GM11168 (cell line): ENCODE results near the gene ABCG5.

ENCODE experiments used
- in situ Hi-C: fragments of 300-500 bp; cut with MboI; formaldehyde crosslinking; loops from one replicate; pipeline ENCODE4 v1.12.0; 2022; ENCODE audit warnings: low sequenced_read_pairs; ENCODE audit not compliant: unreplicated experiment

The ABCG5 gene

DNA sequence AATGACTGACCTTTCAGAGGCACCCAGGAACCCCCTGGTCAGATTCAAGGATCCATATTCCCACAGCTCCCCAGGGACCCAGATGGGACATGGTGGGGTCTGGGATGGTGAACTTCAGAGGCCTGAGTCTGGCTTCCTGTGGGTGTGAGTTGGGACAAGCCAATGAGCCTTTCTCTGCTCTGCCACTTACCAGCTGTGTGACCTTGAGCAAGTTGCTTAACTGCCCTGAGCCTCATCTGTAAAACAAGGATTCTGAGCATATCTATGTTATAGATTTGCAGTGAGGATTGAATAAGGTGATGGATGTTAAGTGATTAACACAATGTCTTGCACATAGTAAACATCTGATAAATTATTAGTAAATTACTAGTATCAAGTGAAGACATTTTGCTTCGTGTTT lies 6.5 kb upstream of the ABCG5 start:
- in situ Hi-C loops: no loop called here

DNA sequence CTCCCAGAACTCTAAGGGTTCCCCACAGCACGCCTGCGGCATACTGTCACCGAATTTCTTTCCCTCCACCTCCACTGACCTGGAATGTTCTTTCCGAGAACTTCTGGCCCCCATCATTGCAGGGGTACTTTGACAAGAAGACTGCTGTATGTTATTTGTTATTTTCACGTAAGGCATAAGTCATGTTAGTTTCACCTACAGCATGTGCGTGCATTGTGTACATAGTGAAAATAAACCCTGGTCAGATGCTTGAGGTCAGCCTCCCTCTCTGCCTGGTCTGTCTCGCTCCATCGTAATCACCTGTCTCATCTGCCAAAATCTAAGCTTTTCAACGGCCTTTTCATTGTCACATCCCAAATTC lies 4.2 kb upstream of the ABCG5 start:
- in situ Hi-C loops: no loop called here

DNA sequence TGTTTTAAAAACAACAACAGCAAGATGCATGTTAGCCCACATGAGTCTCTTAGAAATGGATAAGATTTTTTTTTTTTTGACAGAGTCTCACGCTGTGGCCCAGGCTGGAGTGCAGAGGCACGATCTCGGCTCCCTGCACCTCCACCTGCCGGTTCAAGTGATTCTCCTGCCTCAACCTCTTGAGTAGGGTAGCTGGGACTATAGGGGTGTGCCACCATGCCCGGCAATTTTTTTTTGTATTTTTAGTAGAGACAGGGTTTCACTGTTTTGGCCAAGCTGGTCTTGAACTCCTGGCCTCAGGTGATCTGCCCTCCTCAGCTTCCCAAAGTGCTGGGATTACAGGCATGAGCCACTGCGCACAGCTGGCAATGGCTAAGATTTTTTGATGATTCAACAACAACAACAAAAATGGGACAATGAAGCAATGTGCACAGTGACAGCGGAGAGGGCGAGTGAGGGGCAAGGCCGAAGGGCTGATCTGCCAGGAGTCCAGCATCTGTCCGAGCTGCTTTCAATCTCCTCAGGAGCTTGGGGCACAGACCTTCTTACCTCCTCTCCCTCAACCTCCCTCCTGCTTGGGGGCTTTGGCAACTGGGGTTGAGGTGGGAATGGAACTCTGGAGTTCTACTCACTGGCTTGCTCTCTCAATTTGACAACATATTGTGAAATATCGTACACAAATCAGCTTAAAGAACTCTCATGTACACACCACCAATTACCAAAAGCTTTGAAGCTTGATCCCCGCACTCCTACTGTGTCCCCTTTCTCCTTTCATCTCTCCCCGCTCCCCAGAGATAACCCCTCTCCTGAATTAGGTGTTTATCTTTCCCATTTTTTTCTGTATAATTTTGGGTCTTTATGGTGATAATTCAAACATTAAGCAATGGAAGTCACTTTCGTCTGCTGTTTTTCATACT lies 3.6 kb upstream of the ABCG5 start:
- in situ Hi-C loops: no loop called here

DNA sequence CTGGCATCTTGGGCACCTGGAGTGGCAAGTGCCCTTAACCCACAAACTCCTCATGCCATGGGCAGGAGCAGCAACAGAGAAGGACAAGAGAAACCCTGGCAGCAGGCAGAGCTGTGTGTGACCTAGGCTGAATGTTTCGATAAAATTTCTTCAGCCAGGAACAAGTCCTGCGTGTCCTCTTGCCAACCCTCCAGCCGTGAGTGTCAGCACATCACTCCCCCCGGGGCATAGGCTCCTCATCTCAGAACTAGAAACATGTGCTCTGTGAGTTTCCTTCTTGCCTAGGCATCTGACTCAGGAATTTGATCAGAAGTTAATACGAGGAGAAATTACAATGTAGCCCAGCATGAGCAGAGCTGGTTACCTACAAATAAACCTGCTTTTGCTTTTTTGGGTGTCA lies 2.3 kb upstream of the ABCG5 start:
- in situ Hi-C loops: no loop called here

DNA sequence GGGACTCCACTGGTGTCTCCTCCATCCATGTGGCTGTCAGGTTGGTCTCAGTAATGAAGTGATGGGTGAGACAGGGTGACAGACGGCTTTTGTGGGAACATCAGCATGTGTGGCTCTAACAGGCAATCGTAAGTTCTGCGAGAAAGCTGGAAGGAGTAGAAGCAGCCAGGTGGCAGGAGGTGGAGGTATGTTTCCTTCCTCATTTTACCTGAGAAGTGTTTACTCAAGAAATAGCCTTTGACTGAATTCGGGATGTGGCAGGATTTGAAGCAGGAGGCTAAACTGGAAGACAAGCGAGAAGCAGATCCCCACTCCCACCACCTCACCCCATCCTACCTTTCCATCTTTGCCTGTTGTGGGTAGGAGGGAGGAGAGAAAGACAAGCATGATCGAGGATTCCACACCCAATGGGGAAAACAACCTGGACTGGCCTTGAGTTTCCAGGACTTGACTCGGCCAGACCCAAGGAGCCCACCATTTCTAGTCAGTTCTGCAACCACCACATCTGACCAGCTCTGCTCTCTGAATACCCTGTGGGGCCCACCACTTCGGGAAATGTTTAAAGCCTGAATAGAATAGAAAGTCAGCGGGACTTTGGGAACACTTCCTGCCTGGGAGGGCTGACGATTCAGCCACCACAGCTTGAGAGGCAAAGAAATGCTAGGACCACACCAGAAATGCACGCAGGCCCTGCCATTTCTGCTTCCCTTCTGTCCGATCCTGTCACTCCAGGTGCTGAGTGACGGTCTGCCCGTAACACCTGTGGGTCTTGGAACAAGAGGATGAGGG lies 1.3 kb upstream of the ABCG5 start:
- in situ Hi-C loops: no loop called here

DNA sequence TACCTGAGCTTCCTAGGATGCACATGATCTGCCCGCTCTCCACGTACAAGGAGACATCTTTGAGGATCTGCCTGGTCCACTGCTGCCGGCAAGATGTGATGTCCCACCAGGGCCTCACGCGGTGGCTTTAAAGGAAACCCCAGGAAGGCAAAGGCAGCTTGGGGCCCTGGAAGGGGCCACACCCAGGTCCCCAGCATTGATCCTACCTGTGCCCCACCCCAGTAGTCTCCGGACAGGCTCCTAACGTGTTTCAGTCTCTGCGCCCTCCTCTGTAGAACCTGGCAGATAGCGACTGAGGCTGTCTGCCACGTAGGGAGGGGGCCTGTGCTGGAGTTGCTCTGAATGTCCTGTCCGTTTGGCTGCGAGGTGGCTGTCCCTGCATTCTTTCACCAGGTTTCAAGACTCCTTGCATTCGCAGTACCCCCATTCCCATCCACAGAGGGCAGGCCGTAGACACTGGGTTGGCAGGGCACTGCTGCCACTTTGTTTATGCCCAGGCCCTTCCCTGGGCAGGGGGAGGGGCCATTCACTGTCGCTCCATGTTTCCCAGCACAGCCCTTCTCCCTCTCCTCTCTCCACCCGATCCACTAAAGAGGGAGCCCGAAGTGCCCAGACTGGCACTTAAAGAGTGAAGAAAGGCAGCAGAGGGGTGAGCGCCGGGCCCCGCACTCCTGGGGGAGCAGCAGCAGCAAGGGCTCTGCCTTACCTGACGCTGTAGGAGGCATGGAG lies 644 bp downstream of the ABCG5 start:
- in situ Hi-C loops: no loop called here

DNA sequence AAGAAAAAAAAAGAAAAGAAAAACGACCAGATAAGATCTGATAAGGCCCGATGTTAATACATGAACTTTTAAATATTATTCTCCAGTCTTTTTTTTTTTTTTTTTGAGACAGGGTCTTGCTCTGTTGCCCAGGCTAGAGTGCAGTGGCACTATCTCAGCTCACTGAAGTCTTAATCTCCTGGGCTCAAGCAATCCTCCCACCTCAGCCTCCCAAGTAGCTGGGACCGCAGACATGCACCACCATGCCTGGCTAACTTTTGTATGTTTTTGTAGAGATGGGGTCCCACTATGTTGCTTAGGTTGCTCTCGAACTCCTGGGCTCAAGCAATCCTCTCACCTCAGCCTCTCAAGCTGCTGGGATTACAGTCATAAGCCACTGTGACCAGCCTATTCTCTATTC lies 1.6 kb downstream of the ABCG5 start:
- in situ Hi-C loops: no loop called here

DNA sequence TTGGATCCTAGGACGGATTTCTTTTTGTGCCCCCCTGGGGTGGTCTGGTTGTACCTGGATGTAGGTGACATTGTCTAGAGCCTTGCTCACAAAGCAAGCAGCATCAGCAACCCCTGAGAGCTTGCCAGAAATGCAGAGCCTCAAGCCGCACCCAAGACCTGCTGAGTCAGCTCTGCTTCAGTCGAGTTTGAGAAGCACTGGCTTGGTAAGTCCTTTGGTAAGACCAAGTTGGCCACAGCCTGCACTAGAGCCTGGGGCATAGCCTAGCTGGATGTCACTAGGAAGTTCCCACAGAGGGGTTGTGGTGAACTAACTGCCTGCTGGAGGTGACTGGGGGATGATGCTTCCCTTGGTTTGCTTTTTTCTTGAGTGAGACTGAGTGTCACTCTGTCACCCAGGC lies 6.2 kb downstream of the ABCG5 start:
- in situ Hi-C loops: no loop called here

DNA sequence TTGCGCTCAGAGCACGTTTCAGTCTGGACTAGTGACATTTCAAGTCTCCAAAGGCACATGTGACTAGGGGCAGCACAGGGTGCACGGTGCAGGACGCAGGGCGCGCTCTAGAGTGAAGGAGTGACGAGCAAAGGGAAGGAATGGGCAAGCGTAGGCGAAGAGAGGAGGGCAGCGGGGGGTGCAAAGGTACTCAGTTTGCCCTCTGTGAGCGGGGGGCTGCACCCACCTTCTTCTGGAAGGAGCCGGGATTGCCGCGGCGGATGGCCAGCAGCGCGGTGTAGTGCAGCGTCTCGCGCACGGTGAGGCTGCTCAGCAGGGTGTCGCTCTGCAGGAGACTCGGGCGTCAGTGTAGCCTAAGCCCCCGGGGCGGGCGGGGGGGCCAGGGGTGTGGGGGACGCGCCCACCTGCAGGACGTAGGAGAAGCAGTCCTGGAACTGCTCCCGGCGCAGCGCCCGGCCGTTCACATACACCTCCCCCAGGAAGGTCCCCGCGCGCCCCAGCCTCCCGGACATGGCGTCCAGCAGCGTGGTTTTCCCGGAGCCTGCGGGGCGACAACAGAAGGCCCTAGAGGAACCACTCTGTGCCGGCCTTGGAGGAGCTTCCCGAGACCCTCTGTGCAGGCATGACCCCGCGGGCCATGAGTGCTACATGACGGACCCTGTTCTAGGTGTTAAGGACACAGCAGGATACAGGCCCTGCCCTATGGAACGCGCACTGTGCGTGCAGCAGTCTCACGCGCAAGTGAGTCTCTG lies 6.9 kb downstream of the ABCG5 start:
- in situ Hi-C loops: no loop called here

DNA sequence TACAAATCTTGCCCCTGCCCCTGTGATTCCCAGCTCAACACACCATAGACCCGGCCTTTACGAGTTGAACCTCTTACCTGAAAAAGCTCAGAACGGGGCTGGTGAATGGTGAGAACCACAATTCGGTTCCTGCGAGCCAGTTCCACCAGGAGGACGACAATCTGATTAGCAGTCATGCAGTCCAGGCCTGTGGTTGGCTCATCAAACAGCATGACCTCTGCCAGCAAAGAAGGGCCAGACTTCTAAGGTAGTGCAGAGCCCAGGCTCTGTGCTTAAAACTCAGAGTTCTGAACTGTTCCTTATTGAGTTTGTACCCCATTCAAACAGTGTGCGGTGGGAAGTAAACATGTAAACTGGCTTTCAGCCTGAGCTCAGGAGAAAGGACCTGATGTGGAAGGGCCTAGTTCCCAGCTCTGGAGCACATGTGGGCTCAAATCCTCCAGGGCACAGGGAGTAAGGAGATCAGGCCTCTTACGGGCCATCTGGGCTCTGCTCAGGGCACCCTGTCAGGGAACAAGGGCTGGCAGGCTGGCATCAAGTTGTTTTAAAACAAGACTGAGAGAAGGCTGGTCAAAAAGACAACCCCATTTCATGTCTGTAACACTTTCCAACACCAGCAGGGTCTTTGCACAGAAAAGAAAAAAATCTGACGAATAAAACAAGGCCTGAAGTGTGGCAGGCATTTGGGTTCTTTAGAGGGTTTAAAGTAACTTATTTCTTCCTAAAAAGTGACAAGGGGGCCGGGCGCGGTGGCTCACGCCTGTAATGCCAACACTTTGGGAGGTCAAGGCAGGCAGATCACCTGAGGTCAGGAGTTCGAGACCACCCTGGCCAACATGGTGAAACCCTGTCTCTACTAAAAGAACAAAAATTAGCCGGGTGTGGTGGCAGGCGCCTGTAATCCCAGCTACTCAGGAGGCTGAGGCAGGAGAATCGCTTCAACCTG lies 12.1 kb downstream of the ABCG5 start:
- in situ Hi-C loops: no loop called here

DNA sequence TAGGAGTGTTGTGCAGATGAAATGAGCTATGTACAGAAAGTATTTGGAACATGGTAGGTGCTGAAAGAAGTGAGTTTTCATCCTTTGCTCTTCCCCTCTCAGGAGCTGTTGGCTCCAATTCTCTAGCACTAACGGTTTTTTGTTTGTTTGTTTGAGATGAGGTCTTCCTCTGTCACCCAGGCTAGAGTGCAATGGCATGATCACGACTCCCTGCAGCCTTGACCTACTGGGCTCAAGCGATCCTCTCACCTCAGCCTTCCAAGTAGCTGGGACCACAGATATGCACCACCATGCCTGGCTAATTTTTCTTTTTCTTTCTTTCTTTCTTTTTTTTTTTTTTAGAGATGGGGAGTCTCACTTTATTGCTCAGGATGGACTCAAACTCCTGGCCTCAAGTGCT lies 12.8 kb downstream of the ABCG5 start:
- in situ Hi-C loops: no loop called here

DNA sequence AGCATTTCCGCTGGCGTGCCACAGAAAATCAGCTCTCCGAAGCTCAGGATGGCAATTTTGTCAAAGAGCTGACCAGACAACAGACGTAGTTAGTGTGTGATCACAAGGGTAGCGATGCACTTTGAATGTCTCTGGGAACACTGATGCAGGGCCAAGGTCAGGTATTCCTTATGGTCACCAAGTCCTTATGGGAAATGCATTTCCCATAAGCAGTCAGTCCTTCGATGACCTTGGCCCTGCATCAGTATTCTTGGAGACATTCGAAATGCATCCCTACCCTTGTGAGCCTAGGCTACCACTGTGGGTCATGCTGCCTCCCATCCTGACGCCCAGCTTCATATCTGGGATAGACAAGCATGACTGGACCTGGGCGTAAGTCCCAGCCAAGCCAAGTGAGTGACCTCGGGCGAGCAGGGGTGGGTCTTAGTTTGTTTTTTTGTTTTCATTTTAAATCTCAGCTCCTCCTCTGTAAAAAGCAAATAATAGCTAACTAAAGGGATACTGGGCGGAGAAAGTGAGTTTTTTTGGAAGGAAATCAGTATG lies 13.6 kb downstream of the ABCG5 start:
- in situ Hi-C loops: no loop called here

DNA sequence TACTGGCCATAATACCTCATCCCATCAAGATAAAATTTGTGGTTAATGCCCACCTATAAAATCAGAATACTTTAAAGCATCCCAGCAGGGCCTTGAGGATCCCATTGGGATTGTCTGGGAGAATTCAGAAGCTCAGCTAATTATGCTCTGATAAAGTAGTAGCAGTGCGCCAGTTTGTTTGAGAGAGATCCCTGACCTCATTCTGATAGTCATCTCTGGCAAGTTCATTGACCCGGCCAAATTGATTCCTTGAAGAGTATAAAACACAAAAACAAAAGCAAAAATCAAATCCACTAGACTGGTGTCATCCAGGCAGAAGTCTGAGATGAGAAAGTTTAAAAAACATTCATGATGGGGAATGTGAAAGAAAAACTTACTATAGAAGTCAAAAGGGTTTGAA lies 14.1 kb downstream of the ABCG5 start:
- in situ Hi-C loops: no loop called here

DNA sequence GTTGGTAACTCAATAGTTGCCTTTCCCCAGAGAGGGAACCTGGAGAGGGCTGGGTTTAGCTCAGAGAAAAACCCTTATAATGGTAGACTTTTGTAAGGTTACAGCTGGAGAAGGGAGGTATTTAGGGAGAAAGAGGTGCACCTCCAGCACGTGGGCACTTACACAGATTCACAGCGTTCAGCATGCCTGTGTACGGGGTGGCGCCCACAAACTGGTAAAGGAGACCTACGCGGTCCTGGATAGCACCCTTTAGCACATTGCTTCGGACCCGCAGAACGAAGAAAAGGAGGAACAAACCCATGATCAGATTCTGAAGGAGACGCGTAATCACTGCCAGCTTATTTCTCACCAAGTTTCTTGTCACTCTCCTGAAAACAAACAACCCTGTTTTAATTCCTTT lies 14.9 kb downstream of the ABCG5 start:
- in situ Hi-C loops: no loop called here

DNA sequence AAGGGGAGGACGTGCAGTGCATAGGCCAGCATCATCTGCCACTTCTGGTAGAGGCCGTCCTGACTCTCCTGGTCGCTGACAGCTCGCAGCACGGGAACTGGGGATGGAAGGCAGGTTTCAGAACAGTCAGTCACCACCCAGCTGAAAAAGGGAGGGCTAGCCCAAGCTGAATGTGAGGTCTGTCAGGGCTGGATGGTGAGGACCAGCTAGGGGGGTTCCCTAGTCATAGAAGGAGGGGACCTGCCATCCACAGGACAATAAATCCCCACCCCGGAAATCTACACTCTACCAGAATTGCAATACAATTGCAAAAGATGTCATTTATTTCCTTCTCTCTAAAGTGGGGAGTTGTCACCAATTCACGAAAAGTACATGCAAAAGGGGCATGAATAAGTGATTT lies 15.8 kb downstream of the ABCG5 start:
- in situ Hi-C loops: no loop called here

DNA sequence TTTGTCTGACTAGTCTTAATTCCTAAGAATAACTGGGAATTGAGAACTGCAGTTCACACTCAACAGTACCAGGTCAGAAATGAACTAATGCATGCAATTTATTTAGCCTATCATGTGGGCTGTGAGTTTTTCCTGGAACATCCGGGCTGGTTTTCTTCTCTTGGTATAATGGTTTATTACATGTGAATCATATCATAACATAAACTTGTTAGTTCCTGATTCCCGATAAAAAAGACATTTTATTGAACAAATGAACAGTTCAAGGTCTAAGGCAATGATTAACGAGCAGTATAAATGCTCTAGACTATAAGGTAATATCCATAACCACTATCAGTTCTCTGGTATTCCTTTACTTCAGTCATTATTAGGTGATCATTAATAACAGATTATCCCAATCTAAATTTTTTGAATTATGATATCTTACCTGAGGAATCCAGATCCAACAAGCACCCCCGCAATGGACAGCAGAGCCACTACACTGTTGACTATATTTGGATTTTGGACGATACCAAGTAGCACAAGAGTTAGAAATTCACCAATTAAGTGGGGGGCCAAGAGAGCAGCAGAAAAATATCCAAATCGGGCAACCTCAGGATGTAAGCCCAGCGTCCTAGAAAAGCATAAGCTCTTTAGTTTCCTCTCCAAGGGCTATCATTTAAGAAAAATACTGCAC lies 19.0 kb downstream of the ABCG5 start:
- in situ Hi-C loops: no loop called here

DNA sequence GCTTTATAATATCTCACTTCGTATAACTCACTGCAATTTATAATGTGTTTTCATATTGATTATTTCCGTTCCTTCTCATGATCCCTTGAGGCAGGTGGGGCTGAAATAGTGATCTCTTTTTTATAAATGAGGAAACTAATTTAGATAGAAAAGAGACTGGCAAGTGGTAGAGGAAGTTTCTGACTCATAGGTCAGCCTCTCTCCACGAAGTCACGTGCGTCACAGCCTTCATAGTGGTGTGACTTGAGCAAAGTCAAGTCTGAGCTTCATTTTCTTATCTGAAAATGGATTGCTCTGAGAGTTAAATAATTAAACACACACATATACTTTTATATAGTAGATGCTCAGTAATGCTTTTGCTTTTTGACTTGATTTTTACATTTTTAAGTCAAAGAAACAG lies 19.9 kb downstream of the ABCG5 start:
- in situ Hi-C loops: no loop called here

DNA sequence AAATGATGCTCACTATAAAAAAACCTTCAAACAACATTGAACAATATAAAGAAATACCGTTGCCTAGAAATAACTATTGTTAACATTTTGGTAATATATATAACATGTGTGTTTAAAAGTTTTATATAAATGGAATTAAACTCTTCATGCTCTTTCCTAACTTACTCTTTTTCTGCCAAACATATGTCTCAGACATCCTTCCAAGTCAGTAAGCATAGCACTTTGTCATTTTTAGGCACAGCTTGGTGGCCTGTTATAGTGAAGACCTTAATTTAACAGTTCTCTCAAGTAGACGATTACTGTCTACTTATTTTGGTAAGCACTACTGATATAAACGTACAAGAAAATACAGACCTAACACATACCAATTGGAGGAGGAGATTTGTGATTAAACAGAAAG lies 23.9 kb downstream of the ABCG5 start:
- in situ Hi-C loops: no loop called here
